ENCODE measurements around the gene CASP12.

CASP12 gene

GRCh38 chr11:104855965-104856364 lies 42.3 kb downstream of the CASP12 start:
- H3K4me3 ChIP-seq (ENCODE audit: low read length): no peak overlapping the region
- TF ChIP-seq CTCF (conservative IDR thresholded peaks at IDR 0.05; ENCODE audit: low read length): no peak
- no peak for DNase-seq (ENCODE audit: low read depth)

GRCh38 chr11:104853276-104853675 lies 45.0 kb downstream of the CASP12 start:
- DNase-seq (ENCODE audit: low read depth): no peak
- TF ChIP-seq CTCF (conservative IDR thresholded peaks at IDR 0.05; ENCODE audit: low read length): no peak

GRCh38 chr11:104852811-104853210 lies 45.4 kb downstream of the CASP12 start:
- no peak overlapping the region for H3K4me3 ChIP-seq (ENCODE audit: low read length)
- no peak for TF ChIP-seq CTCF (conservative IDR thresholded peaks at IDR 0.05; ENCODE audit: low read length)
- DNase-seq (ENCODE audit: low read depth): no peak

More at GRCh38 chr11:104853276-104853675, 45.0 kb downstream of the CASP12 start:
- H3K4me3 ChIP-seq (ENCODE audit: low read length): no peak overlapping the region

GRCh38 chr11:104846216-104846615 lies 52.0 kb downstream of the CASP12 start:
- no peak for DNase-seq (ENCODE audit: low read depth)
- TF ChIP-seq CTCF (conservative IDR thresholded peaks at IDR 0.05; ENCODE audit: low read length): no peak
- no peak overlapping the region for H3K4me3 ChIP-seq (ENCODE audit: low read length)

GRCh38 chr11:104844451-104844850 lies 53.8 kb downstream of the CASP12 start:
- no peak for DNase-seq (ENCODE audit: low read depth)
- no peak for TF ChIP-seq CTCF (conservative IDR thresholded peaks at IDR 0.05; ENCODE audit: low read length)
- no peak overlapping the region for H3K4me3 ChIP-seq (ENCODE audit: low read length)

GRCh38 chr11:104843150-104843836 lies 55.0 kb downstream of the CASP12 start:
- no peak for TF ChIP-seq CTCF (conservative IDR thresholded peaks at IDR 0.05; ENCODE audit: low read length)
- H3K4me3 ChIP-seq (ENCODE audit: low read length): no peak overlapping the region
- DNase-seq (ENCODE audit: low read depth): no peak

- DNase-seq (ENCODE audit: low read depth): no peak
- no peak overlapping the region for H3K4me3 ChIP-seq (ENCODE audit: low read length)
- TF ChIP-seq CTCF (conservative IDR thresholded peaks at IDR 0.05; ENCODE audit: low read length): no peak
Measured at GRCh38 chr11:104841973-104842525, 56.2 kb downstream of the CASP12 start.

Data from AG10803 (cell line).